Endothelial cell of umbilical vein (primary cell): ENCODE data around the gene RAD18. TPM values are rescaled to one million over a fixed set of nuclear protein-coding genes. Genes with fewer than 3 reads are reported as not detected.
A peak's percentile ranks its signal among the peaks of the same experiment; 100 is the strongest.

Experiments
- BruUV-seq: library from RNA; stranded (reverse); fragments of 400-500 nt; replicated peaks from 2 replicates; lab custom pipeline; 2021; lab: Mats Ljungman, UMichigan
- CTCF ChIA-PET: fragments of 300-600, 350-600 bp; sonication (Branson Sonifier 250); formaldehyde crosslinking; loops from one replicate; lab custom pipeline; 2021; ENCODE audit warnings: antibody characterized with exemption, inconsistent platforms; lab: Charles Lee
- POLR2A ChIA-PET: fragments of 300-600, 350-600 bp; sonication (Branson Sonifier 250); formaldehyde crosslinking; loops from one replicate; lab custom pipeline; 2021; ENCODE audit warnings: antibody characterized with exemption, inconsistent platforms; lab: Charles Lee
- DNase-seq: peaks from one replicate; pipeline ENCODE4 v3.0.0-alpha.2; 2011; ENCODE audit warnings: low read depth, low spot score
- FAIRE-seq: peaks from 2 replicates; lab custom pipeline; 2011; peaks lifted over from hg19 to GRCh38; lab: Jason Lieb, UNC
- H2AFZ ChIP-seq: 2 replicates; pipeline ENCODE4 v1.6.0; 2012; ENCODE audit warnings: low read depth, low read length, control low read depth, inconsistent platforms
- H3K27ac ChIP-seq: 2 replicates; pipeline ENCODE4 v1.5.1; 2011; ENCODE audit warnings: low read depth, mild to moderate bottlenecking, control low read depth, low read length, moderate library complexity; ENCODE audit not compliant: insufficient read depth
- H3K27me3 ChIP-seq, 2 experiments: 2 replicates each; pipeline versions ENCODE4 v1.6.0 to v1.6.1; 2011; ENCODE audit warnings: low read length in 2 of 2, mixed read lengths in 1 of 2; ENCODE audit not compliant: control insufficient read depth in 2 of 2, insufficient read depth in 2 of 2
- H3K36me3 ChIP-seq, 2 experiments: 2 replicates in 1 of 2; 3 replicates in 1 of 2; pipeline ENCODE4 v1.5.1; 2011; ENCODE audit warnings: low read length in 2 of 2, mild to moderate bottlenecking in 1 of 2, moderate library complexity in 1 of 2; ENCODE audit not compliant: control insufficient read depth in 2 of 2, insufficient read depth in 2 of 2; ENCODE audit errors: extremely low read depth in 1 of 2
- H3K4me1 ChIP-seq: 3 replicates; pipeline ENCODE4 v1.5.1; 2011; ENCODE audit warnings: mild to moderate bottlenecking, low read length; ENCODE audit not compliant: control insufficient read depth, insufficient read depth; ENCODE audit errors: extremely low read depth
- H3K4me2 ChIP-seq: 2 replicates; pipeline ENCODE4 v1.6.1; 2011; ENCODE audit warnings: low read length, control low read depth, mixed read lengths; ENCODE audit not compliant: insufficient read depth
- H3K4me3 ChIP-seq, 3 experiments: fragments of 200-600 bp in 1 of 3; sonication (generic), shearing (Covaris generic) in 1 of 3; replicated peaks in 1 of 3; 2 replicates each; pipeline ENCODE4 v1.5.1; 2011 to 2016; ENCODE audit warnings: control low read depth in 3 of 3, low read length in 3 of 3, mild to moderate bottlenecking in 2 of 3, inconsistent platforms in 1 of 3, low read depth in 1 of 3, moderate library complexity in 1 of 3; ENCODE audit not compliant: insufficient read depth in 1 of 3
- H3K79me2 ChIP-seq: 2 replicates; pipeline ENCODE4 v1.6.0; 2012; ENCODE audit warnings: low read length, inconsistent platforms; ENCODE audit not compliant: control insufficient read depth, insufficient read depth
- H3K9ac ChIP-seq: replicated peaks from 2 replicates; pipeline ENCODE3; 2011; ENCODE audit warnings: low read length, control low read depth; ENCODE audit not compliant: insufficient read depth; ENCODE audit errors: extremely low read depth
- H3K9me1 ChIP-seq: replicated peaks from 3 replicates; pipeline ENCODE4 v1.6.0; 2011; ENCODE audit warnings: mild to moderate bottlenecking, low read length; ENCODE audit not compliant: control insufficient read depth, insufficient read depth; ENCODE audit errors: extremely low read depth
- H3K9me3 ChIP-seq: replicated peaks from 2 replicates; pipeline ENCODE4 v1.5.1; 2012; ENCODE audit warnings: low read length, inconsistent platforms; ENCODE audit not compliant: control insufficient read depth, insufficient read depth
- H4K20me1 ChIP-seq: replicated peaks from 2 replicates; pipeline ENCODE3; 2011; ENCODE audit warnings: mild to moderate bottlenecking, low read length; ENCODE audit not compliant: control insufficient read depth, insufficient read depth; ENCODE audit errors: extremely low read depth
- EZH2 ChIP-seq: IDR thresholded peaks from 2 replicates; pipeline ENCODE4 v1.6.1; 2012; ENCODE audit warnings: borderline replicate concordance, low read depth, mild to moderate bottlenecking, moderate library complexity, low read length, inconsistent platforms; ENCODE audit not compliant: severe bottlenecking
- FOS ChIP-seq: IDR thresholded peaks from 2 replicates; pipeline ENCODE4 v1.6.1; 2011; ENCODE audit warnings: mild to moderate bottlenecking, low read length, moderate library complexity, borderline replicate concordance; ENCODE audit not compliant: insufficient read depth
- POLR2A ChIP-seq: IDR thresholded peaks from 2 replicates; pipeline ENCODE4 v1.6.1; 2012; ENCODE audit warnings: low read depth, mild to moderate bottlenecking, control low read depth, low read length
- POLR2AphosphoS5 ChIP-seq: IDR thresholded peaks from 2 replicates; pipeline ENCODE4 v1.6.1; 2012; ENCODE audit warnings: low read depth, mild to moderate bottlenecking, control low read depth, low read length, moderate library complexity; ENCODE audit not compliant: insufficient read depth
- dilution Hi-C: fragments of 300-500 bp; cut with MboI; formaldehyde crosslinking; loops from one replicate; pipeline ENCODE4 v1.15.0; 2019; ENCODE audit warnings: low sequenced_read_pairs; ENCODE audit not compliant: extremely low pct_ligation_motif_present
- intact Hi-C: fragments of 100-400 bp; cut with micrococcal nuclease; formaldehyde crosslinking; loops from one replicate; pipeline ENCODE4 v1.10.0; 2022
- polyA plus RNA-seq, 4 experiments: library from polyadenylated mRNA; depleted of rRNA in 3 of 4; stranded (reverse) in 3 of 4; unstranded in 1 of 4; fragments of >200 nt; gene quantifications; 2 replicates each; pipeline versions ENCODE4 v1.2.1 to v1.2.3, GENCODE V29; 2011 to 2012; ENCODE audit warnings: missing spikeins in 1 of 4
- total RNA-seq: library from RNA; stranded (reverse); gene quantifications from 2 replicates; pipeline ENCODE4 v1.2.3, GENCODE V29; 2021

The RAD18 gene
- total and polyA plus RNA-seq, 2 donors (not counting 3 experiments of a cell fraction or from before 2014, with no cell fraction given): 7.9 to 23.8 TPM

- ChIA-PET CTCF (no interaction called here), POLR2A (no interaction called here)
- DNase-seq (no peak), FAIRE-seq (no peak)
- Histone ChIP-seq H3K9ac (no peak overlapping the region), H3K36me3 (no peaks in the 10 kb centered on the region), H3K4me3 (no peak overlapping the region), H3K4me1 (no peaks in the 10 kb centered on the region), H3K79me2 (no peaks in the 10 kb centered on the region), H4K20me1 (no peaks in the 10 kb centered on the region), H2AFZ (no peak overlapping the region), H3K27me3 (peaks cover 0 to 4% of the 10 kb centered on the region in 2 experiments), H3K9me3 (no peaks in the 10 kb centered on the region), H3K9me1 (no peaks in the 10 kb centered on the region), H3K27ac (no peak overlapping the region), H3K4me2 (no peak overlapping the region)
- dilution Hi-C loops: no loop called here
- intact Hi-C loops: no loop called here
- no TSS peak for BruUV-seq
- peak; percentile 10 for TF ChIP-seq EZH2
- no peak for TF ChIP-seq POLR2AphosphoS5
These were observed 16.0 kb upstream of the RAD18 start for GRCh38 chr3:8979262-8979661.

DNA sequence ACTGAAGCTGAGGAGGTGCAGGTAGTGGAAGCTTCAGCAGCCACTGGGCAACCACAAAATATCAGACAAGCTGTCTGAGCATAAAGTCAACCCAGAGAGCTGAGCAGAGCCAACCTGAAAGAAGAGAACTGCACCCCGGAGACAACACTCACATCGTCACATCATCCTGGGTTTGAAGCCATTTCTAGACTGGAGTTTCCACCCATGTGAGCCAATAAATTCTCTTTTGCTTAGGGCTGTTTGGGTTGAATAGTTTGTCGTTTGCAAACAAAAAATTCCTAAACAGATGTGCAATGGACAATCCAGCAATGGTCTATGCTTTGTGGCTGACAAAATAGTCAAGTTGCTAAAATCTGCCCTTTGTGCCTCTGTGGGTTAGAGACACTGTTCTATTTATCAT is 15.3 kb upstream of the RAD18 start:
- H3K9me1 ChIP-seq: no peaks in the 10 kb centered on the region
- H3K79me2 ChIP-seq: no peaks in the 10 kb centered on the region
- dilution Hi-C loops: no loop called here
- DNase-seq (no peak), FAIRE-seq (no peak)
- H2AFZ ChIP-seq: no peak overlapping the region
- no peak overlapping the region for H3K9ac ChIP-seq
- H3K9me3 ChIP-seq: no peaks in the 10 kb centered on the region
- intact Hi-C loops: no loop called here
- peaks cover 0 to 4% of the 10 kb centered on the region in 2 experiments for H3K27me3 ChIP-seq
- TF ChIP-seq FOS (no peak), POLR2A (no peak), EZH2 (no peak)
- CTCF ChIA-PET: interaction anchor here (7.9 kb wide), 1 partner anchor 9 kb away, joined by 73 read pairs; no protein-coding TSS in a partner anchor
- H3K36me3 ChIP-seq: no peaks in the 10 kb centered on the region
- no peaks in the 10 kb centered on the region for H4K20me1 ChIP-seq
- POLR2A ChIA-PET: no interaction called here
- no peak overlapping the region for H3K4me2 ChIP-seq
- no peak overlapping the region for H3K4me3 ChIP-seq
- H3K27ac ChIP-seq: no peak overlapping the region
- BruUV-seq: no TSS peak
- H3K4me1 ChIP-seq: no peaks in the 10 kb centered on the region
